CD4-positive, alpha-beta T cell treated with Interleukin-17A for 1 hour (primary cell): ENCODE results near the gene PCDHGA4.
"Not testable (repeated sequence)": the region's sequence is repeated elsewhere in the genome, so short reads cannot be mapped to it uniquely, and the experiment has no call there.

Source experiments
- DNase-seq: peaks from one replicate; pipeline ENCODE4 v3.0.0-alpha.2; 2020

PCDHGA4 gene

DNA sequence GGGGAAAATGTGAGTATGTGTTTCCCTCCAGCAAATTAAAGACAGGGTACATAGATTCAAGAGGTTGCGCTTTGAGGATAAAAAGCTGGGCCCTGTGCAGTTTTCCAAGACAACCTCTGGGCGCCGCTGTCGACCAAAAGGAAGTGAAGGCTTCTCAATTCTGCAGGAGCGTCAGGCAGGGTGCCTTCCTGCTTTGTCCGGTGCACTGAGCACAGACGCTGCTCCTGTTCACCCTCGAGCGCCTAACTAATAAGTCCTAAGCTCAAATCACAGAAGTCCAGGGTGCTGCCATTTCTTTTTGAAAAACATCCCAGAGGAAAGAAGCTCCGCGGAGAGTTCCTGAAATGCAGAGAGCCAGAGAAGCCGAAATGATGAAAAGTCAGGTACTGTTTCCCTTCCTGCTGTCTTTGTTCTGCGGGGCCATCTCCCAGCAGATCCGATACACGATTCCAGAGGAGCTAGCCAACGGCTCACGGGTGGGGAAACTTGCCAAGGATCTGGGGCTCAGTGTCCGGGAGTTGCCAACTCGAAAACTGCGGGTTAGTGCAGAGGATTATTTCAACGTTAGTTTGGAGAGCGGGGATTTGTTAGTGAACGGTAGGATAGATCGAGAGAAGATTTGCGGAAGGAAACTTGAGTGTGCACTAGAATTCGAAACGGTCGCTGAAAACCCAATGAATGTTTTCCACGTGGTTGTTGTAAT lies 4.8 kb upstream of the PCDHGA4 start, which contains the start of gene PCDHGB1:
Gene PCDHGB1, plus strand, starts transcription at position 183 of the 703 bp plus-strand sequence. Its CDS starts 162 bp downstream, at position 345.
- DNase-seq, result peak; percentile 48

DNA sequence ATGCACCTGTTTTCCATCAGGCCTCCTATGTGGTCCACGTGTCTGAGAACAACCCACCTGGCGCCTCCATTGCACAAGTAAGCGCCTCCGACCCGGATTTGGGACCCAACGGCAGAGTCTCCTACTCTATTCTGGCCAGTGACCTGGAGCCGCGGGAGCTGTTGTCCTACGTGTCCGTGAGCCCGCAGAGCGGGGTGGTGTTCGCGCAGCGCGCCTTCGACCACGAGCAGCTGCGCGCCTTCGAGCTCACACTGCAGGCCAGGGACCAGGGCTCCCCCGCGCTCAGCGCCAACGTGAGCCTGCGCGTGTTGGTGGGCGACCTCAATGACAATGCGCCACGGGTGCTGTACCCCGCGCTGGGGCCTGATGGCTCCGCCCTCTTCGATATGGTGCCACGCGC lies 3.2 kb upstream of the PCDHGA4 start:
- no peak for DNase-seq

DNA sequence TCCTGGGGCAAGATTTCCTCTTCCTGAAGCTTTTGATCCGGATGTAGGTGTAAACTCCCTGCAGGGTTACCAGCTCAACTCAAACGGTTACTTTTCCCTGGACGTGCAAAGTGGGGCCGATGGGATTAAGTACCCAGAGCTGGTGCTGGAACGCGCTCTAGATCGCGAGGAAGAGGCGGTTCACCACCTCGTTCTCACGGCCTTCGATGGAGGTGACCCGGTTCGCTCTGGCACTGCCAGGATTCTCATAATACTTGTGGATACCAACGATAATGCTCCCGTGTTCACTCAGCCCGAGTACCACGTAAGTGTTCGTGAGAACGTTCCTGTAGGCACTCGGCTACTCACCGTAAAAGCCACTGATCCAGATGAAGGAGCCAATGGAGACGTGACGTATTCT lies 820 bp downstream of the PCDHGA4 start:
- DNase-seq, result no peak

DNA sequence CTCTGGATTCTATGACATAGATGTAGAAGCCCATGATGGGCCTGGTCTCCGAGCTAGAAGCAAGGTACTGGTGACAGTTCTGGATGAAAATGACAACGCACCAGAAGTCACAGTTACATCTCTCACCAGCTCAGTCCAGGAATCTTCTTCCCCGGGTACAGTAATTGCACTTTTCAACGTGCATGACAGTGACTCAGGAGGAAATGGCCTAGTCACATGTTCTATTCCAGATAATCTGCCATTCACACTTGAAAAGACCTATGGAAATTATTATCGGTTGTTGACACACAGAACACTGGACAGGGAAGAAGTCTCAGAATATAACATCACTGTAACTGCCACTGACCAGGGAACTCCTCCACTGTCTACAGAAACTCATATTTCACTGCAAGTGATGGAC lies 1.3 kb downstream of the PCDHGA4 start:
- DNase-seq, result no peak

DNA sequence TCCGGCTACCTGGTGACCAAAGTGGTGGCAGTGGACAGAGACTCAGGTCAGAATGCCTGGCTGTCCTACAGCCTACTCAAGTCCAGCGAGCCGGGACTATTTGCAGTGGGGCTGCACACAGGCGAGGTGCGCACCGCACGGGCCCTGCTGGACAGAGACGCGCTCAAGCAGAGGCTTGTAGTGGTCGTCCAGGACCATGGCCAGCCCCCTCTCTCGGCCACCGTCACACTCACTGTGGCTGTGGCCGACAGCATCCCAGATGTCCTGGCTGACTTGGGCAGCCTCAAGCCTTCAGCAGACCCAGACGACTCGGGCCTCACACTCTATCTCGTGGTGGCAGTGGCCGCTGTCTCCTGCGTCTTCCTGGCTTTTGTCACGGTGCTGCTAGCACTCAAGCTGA lies 2.1 kb downstream of the PCDHGA4 start:
- DNase-seq, result no peak

DNA sequence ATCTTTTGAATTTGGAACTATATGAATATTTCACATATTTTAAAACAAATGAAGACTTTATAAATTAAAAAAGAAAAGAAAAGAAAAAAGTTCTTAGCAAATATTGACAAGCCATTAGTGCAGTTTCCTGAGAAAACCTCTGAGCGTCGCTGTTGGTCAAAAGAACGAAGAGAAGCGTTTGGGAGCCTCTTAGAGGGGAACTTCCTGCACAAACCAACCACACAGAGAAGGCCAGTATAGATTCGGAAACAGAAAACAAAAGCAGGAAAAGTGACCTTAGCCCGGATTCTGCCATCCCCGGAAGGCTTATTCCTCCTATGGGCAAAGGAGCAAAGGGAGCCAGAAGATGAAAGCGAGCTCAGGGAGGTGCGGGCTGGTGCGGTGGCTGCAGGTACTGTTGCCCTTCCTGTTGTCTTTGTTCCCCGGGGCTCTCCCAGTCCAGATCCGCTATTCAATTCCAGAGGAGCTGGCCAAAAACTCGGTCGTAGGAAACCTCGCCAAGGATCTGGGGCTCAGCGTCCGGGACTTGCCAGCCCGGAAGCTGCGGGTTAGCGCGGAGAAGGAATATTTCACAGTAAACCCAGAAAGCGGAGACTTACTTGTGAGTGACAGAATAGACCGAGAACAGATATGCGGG lies 5.1 kb downstream of the PCDHGA4 start, which contains the start of gene PCDHGB2:
Gene PCDHGB2, plus strand, starts transcription at position 205 of the 637 bp plus-strand sequence. Its CDS starts 142 bp downstream, at position 347.
- DNase-seq, result peak; percentile 46

DNA sequence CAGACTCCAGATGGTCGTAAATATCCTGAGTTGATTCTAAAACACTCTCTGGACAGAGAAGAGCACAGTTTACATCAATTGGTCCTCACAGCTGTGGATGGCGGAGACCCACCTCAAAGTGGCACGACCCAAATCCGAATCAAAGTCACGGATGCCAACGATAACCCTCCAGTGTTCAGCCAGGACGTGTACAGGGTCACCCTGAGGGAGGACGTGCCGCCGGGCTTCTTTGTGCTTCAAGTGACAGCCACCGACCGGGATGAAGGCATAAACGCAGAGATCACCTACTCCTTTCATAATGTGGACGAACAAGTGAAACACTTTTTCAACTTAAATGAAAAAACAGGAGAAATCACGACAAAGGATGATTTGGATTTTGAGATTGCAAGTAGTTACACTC lies 5.9 kb downstream of the PCDHGA4 start:
- no peak for DNase-seq

DNA sequence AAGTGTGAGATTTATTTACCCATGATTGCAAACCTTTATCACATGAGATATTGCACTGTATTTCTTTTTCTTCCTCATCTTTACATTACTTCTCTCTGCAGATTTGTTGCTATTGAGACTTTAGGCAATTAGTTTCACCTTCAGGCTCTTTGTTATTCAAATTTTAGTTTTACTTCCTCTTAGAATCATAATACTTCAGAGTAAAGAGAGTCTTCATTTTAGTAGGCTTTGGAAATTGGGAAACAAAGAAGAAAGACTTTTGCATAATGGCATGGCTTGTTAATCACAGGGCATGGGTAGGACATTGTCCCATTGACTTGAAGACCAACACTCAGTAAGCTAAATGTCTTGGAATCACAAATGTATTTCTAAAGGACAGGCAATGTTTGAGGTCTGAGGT lies 7.9 kb downstream of the PCDHGA4 start:
- no peak for DNase-seq

DNA sequence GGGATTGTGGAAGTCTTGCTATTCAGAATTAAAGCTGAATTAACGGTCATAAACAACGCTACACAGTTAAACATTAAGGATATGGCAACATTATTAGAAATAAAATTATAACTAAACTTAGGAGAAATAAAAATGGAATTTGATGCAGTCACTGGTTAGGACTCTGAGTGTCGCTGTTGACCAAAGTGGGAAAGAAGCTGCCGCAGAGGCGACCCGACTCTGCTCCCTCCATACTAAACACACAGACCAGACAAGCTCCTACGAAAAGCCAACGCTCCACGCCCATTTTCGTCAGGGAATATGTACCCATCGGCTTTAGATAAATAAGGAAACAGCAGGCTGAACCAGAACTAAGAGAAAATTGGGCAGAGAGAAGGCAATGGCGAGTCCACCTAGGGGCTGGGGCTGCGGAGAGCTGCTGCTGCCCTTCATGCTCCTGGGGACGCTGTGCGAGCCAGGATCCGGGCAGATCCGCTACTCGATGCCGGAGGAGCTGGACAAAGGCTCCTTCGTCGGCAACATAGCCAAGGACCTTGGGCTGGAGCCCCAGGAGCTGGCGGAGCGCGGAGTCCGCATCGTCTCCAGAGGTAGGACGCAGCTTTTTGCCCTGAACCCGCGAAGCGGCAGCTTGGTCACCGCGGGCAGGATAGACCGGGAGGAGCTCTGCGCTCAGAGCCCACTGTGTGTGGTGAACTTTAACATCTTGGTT lies 9.3 kb downstream of the PCDHGA4 start, which contains the start of gene PCDHGA5:
Gene PCDHGA5, plus strand, starts transcription at position 211 of the 709 bp plus-strand sequence. Its CDS starts 169 bp downstream, at position 380.
- DNase-seq, result no peak

DNA sequence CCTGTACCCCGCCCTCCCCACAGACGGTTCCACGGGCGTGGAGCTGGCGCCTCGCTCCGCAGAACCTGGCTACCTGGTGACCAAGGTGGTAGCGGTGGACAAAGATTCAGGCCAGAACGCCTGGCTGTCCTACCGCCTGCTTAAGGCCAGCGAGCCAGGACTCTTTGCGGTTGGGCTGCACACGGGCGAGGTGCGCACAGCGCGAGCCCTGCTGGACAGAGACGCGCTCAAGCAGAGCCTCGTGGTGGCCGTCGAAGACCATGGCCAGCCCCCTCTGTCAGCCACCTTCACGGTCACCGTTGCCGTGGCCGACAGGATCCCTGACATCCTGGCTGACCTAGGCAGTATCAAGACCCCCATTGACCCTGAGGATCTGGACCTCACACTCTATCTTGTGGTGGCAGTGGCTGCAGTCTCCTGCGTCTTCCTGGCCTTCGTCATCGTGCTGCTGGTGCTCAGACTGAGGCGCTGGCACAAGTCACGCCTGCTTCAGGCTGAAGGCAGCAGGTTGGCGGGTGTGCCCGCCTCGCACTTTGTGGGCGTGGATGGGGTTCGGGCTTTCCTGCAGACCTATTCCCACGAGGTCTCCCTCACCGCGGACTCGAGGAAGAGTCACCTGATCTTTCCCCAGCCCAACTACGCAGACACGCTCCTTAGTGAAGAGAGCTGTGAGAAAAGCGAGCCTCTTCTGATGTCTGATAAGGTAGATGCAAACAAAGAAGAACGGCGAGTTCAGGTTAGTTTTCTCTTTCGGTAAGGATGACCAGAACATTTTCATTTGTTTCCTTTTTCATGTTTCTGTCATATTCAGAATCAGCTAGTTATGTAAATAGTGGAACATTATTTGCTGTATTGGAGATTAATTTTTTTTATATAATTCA lies 11.4 kb downstream of the PCDHGA4 start:
- no peak for DNase-seq

DNA sequence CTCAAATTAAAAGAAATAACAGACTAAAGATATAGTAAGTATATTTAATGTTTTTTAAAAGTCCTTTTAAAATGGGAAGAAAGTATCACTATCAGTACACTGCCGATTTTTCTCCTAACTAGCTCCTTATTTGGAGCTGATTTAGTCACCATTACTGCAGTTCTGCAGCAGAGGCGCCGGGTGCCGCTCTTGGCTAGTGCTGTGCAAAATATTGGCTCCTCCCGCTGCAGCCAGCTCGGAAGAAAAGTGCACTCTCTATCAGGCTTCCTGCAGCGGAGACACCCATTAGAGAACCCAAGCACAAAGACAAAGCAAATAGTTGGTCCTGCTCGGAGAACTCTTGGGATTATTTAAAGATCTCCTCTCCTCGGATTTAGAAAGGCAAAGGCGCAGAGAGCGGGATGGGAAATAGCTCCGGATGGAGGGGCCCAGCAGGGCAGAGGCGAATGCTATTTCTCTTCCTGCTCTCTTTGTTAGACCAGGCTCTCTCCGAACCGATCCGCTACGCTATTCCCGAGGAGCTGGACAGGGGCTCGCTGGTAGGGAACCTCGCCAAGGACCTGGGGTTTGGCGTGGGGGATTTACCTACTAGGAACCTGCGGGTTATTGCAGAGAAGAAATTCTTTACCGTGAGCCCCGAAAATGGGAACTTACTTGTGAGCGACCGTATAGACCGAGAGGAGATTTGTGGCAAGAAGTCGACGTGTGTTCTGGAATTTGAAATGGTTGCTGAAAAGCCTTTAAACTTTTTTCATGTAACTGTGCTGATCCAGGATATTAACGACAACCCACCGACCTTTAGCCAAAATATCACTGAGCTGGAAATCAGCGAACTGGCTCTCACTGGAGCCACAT lies 15.4 kb downstream of the PCDHGA4 start, which contains the start of gene PCDHGB3:
Gene PCDHGB3, plus strand, starts transcription at position 249 of the 855 bp plus-strand sequence. Its CDS starts 153 bp downstream, at position 402.
- DNase-seq, result peak; percentile 52

DNA sequence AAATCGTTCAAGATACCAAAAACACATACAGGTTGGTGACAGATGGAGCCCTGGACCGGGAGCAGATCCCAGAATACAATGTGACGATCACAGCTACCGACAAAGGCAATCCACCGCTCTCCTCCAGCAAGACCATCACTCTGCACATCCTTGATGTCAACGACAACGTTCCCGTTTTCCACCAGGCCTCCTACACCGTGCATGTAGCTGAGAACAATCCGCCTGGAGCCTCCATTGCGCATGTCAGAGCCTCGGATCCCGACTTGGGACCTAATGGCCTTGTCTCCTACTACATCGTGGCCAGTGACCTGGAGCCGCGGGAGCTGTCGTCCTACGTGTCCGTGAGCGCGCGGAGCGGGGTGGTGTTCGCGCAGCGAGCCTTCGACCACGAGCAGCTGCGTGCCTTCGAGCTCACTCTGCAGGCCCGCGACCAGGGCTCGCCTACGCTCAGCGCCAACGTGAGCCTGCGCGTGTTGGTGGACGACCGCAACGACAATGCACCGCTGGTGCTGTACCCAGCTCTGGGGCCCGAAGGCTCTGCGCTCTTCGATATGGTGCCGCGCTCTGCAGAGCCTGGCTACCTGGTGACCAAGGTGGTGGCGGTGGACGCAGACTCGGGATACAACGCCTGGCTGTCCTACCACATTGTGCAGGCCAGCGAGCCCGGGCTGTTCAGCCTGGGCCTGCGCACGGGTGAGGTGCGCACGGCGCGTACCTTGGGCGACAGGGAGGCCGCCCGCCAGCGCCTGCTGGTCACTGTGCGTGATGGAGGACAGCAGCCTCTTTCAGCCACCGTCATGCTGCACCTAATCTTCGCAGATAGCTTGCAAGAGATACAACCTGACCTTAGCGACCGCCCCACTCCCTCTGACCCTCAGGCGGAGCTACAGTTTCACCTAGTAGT lies 17.0 kb downstream of the PCDHGA4 start:
- DNase-seq, result no peak

DNA sequence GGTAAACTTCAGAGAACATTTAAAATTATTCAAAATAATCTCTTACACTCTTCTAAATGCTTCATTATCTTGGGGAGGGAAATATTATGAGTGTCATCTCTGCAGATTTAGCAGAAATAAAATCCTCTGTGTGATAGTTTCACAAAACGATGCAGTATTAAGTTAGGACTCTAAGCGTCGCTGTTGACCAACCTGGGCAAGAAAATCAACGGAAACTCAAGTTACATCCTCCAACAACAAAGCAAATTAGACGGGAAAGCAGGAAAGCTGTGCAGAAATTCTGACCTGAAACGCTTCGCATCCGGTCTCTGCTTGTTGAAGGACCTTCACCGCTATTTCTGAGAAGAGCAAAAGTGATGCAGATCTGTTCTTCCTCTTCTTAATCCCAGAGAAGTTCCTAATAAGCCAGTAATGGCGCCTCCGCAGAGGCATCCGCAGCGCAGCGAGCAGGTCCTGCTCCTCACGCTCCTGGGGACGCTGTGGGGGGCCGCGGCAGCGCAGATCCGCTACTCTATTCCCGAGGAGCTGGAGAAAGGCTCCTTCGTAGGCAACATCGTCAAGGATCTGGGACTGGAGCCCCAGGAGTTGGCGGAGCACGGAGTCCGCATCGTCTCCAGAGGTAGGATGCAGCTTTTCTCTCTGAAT lies 19.0 kb downstream of the PCDHGA4 start, which contains the start of gene PCDHGA6:
Gene PCDHGA6, plus strand, starts transcription at position 219 of the 645 bp plus-strand sequence. Its CDS starts 193 bp downstream, at position 412.
- peak; percentile 13 for DNase-seq

DNA sequence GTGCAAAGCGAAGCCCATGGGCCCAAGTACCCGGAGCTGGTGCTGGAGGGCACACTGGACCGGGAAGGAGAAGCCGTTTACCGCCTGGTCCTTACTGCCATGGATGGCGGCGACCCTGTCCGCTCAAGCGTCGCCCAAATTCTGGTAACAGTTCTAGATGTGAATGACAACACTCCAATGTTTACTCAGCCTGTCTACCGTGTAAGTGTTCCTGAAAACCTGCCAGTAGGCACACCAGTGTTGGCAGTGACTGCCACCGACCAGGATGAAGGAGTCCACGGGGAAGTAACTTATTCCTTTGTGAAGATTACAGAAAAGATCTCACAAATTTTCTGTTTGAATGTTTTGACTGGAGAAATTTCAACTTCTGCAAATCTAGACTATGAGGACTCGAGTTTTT lies 19.8 kb downstream of the PCDHGA4 start:
- no peak for DNase-seq

DNA sequence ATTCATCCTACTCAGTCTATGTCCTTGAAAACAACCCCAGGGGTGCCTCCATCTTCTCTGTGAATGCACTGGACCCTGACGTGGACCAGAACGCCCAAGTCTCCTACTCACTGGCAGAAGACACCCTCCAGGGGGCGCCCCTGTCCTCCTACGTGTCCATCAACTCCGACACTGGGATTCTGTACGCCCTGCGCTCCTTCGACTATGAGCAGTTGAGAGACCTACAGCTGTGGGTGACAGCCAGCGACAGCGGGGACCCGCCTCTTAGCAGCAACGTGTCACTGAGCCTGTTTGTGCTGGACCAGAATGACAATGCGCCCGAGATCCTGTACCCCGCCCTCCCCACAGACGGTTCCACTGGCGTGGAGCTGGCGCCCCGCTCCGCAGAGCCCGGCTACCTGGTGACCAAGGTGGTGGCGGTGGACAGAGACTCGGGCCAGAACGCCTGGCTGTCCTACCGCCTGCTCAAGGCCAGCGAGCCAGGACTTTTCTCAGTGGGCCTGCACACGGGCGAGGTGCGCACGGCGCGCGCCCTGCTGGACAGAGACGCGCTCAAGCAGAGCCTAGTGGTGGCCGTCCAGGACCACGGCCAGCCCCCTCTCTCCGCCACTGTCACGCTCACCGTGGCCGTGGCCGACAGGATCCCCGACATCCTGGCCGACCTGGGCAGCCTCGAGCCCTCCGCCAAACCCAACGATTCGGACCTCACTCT lies 20.8 kb downstream of the PCDHGA4 start:
- DNase-seq, result not testable (repeated sequence)

DNA sequence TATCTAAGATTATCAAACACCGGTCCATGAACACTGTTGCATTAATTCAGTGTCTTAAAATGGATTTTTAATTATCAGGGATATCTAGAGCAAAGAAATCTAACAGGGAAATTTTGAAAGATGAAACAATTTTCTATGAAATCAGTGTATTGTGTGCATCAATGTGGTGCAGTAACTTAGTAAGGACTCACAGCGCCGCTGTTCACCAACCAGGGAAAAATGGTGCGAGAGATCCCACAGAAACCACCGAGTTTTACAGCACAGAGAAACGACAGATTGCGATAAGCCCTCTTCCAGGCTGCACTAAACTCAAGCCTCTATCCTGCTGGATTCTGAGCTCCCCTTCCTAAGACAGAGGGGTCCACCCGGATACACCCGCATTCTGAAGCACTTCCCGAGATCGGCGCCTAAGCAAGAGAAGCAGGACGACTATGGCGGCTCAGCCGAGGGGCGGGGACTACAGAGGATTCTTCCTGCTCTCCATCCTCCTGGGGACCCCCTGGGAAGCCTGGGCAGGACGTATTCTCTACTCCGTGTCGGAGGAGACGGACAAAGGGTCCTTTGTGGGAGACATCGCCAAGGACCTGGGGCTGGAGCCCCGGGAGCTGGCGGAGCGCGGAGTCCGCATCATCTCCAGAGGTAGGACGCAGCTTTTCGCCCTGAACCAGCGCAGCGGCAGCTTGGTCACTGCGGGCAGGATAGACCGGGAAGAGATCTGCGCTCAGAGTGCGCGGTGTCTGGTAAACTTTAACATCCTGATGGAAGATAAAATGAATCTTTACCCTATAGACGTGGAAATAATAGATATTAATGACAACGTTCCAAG lies 27.9 kb downstream of the PCDHGA4 start, which contains the start of gene PCDHGA7:
Gene PCDHGA7, plus strand, starts transcription at position 274 of the 826 bp plus-strand sequence. Its CDS starts 158 bp downstream, at position 432.
- DNase-seq, result peak; percentile 10

DNA sequence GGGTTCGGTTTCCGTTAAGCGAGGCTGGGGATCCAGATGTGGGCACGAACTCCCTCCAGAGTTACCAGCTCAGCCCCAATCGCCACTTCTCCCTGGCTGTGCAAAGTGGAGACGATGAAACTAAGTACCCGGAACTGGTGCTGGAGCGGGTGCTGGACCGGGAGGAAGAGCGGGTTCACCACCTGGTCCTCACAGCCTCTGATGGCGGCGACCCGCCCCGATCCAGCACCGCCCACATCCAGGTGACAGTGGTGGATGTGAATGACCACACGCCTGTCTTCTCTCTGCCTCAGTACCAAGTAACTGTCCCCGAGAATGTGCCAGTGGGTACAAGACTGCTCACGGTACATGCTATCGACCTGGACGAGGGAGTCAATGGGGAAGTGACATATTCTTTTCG lies 28.5 kb downstream of the PCDHGA4 start:
- DNase-seq, result no peak
